OCI-LY3 (cell line): ENCODE results near the gene CDH4.

Experiments used
- EZH2phosphoT487 ChIP-seq: fragments of 200-600 bp; shearing (Covaris generic); IDR thresholded peaks from 2 replicates; pipeline ENCODE4 v1.6.1; 2018; ENCODE audit warnings: antibody characterized with exemption, mixed run types, low read depth
- TF ChIP-seq, protein P1 (sequence below): fragments of 200-600, 300-600 bp; sonication (generic); IDR thresholded peaks from 2 replicates; pipeline ENCODE4 v1.5.1; 2014; ENCODE audit warnings: antibody characterized with exemption, low read length, low read depth

DNA sequence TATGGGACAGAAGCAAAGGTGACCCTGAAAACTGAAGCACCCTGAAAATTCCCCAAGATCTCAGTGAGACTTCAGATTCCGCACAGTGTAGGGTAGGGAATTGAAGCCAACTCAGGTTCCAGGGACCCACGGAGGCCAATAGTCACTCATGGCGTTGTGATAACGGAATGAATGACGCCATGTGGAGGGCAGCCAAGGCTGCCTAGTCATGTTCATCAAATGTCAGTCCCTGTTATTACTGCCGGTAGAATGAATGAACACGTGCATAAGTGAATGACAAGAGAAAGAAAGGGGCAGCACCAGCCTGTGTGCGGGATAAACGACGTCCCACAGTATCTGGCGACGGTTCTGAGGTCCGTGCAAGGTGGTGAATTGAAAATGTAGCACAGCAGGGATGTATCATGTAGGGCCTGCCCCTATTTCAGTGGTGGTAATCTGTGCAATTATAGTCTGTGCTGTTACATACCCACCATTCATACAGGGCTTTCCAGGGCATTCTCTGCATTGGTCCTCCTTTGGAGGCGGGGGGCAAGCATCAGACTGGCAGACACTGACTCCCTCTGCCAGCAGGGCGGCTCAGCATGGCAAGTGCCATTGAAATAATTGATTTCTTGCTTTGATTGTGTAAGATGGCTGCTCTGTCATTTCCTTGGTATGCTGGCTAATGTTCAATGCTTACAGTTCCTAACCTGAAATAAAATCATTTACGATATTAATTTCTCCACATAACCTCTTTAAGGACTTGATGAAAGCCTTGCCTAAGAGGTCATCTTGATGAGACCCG is 386.9 kb downstream of the CDH4 start:
- TF ChIP-seq, protein P1, sequence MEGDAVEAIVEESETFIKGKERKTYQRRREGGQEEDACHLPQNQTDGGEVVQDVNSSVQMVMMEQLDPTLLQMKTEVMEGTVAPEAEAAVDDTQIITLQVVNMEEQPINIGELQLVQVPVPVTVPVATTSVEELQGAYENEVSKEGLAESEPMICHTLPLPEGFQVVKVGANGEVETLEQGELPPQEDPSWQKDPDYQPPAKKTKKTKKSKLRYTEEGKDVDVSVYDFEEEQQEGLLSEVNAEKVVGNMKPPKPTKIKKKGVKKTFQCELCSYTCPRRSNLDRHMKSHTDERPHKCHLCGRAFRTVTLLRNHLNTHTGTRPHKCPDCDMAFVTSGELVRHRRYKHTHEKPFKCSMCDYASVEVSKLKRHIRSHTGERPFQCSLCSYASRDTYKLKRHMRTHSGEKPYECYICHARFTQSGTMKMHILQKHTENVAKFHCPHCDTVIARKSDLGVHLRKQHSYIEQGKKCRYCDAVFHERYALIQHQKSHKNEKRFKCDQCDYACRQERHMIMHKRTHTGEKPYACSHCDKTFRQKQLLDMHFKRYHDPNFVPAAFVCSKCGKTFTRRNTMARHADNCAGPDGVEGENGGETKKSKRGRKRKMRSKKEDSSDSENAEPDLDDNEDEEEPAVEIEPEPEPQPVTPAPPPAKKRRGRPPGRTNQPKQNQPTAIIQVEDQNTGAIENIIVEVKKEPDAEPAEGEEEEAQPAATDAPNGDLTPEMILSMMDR = no peak
- TF ChIP-seq EZH2phosphoT487 = no peak
